Aorta (tissue), 5 donors: ENCODE data around the gene TSGA10IP. TPM values are rescaled to one million over a fixed set of nuclear protein-coding genes. Genes with fewer than 3 reads are reported as not detected.
A peak's percentile ranks its signal among the peaks of the same experiment; 100 is the strongest.

Source experiments
- ATAC-seq: fragments of 200-7000 bp; cut with Tn5 transposase; one replicate; pipeline ENCODE4 v1.9.1; 2022; ENCODE audit warnings: moderate library complexity; ENCODE audit not compliant: low FRiP score
- DNase-seq, 2 donors: peaks; one replicate each; pipeline ENCODE4 v3.0.0-alpha.2; 2020
- H3K27ac ChIP-seq, 2 donors: one replicate each; pipeline ENCODE4 v1.5.1; 2013; ENCODE audit warnings: low read length in 2 of 2, mild to moderate bottlenecking in 2 of 2, moderate library complexity in 2 of 2, control low read depth in 1 of 2, inconsistent platforms in 1 of 2, low read depth in 1 of 2
- H3K27me3 ChIP-seq, 2 donors: one replicate each; pipeline ENCODE4 v1.6.1; 2013; ENCODE audit warnings: control low read depth in 1 of 2, low read length in 1 of 2, mild to moderate bottlenecking in 1 of 2, moderate library complexity in 1 of 2; ENCODE audit not compliant: insufficient read depth in 2 of 2, control insufficient read depth in 1 of 2
- H3K36me3 ChIP-seq, 2 donors: one replicate each; pipeline ENCODE4 v1.6.1; 2013; ENCODE audit warnings: control low read depth in 1 of 2, low read length in 1 of 2, mild to moderate bottlenecking in 1 of 2; ENCODE audit not compliant: insufficient read depth in 2 of 2, control insufficient read depth in 1 of 2
- H3K4me1 ChIP-seq, 2 donors: one replicate each; pipeline ENCODE4 v1.6.1; 2013; ENCODE audit warnings: low read length in 2 of 2, control low read depth in 1 of 2, mild to moderate bottlenecking in 1 of 2, moderate library complexity in 1 of 2; ENCODE audit not compliant: insufficient read depth in 2 of 2, control insufficient read depth in 1 of 2
- H3K4me3 ChIP-seq, 2 donors: one replicate each; pipeline ENCODE4 v1.5.1; 2013; ENCODE audit warnings: low read length in 2 of 2, control low read depth in 1 of 2, mild to moderate bottlenecking in 1 of 2
- H3K9me3 ChIP-seq: one replicate; pipeline ENCODE4 v1.6.1; 2013; ENCODE audit warnings: mild to moderate bottlenecking, low read length; ENCODE audit not compliant: control insufficient read depth
- WGBS, 2 donors: extraction: QIAGEN DNeasy Blood & Tissue Kit; methylation state at CpG; one replicate each; pipeline ENCODE4 v1.1.7; 2013; 5-methylcytosine and 5-hydroxymethylcytosine counted together
- intact Hi-C, 2 donors: fragments of 100-400 bp; cut with DNase I; formaldehyde crosslinking; loops; one replicate each; pipeline versions ENCODE4 v1.14.2 to v1.15.0; 2022
- polyA plus RNA-seq, 2 donors: library from polyadenylated mRNA; stranded (reverse); fragments of 200-250 nt; gene quantifications; one replicate each; pipeline ENCODE4 v1.2.3, GENCODE V29; 2013
- total RNA-seq, 2 donors: library from RNA; stranded (reverse); fragmentation: NEBNext Ultra II Directional; extraction: Animal tissue kit (Norgen Biotek cat#: 25700); gene quantifications; one replicate each; pipeline ENCODE4 v1.2.1, GENCODE V29; 2021
- donor health status: healthy with polysubstance abuse.
- donor health status: Bipolar disorder and iron deficiency.
- donor health status: DM: no; HTN: no; CAD: no.
- donor health status: DM: no; HTN: no; CAD: no.
- donor health status: DM: yes; HTN: yes; CAD: no.

The TSGA10IP gene
- total and polyA plus RNA-seq, 4 donors = not detected

GRCh38 chr11:65921033-65921555 is 24.2 kb upstream of the TSGA10IP start:
- ATAC-seq (no peak), DNase-seq (no peak)
- intact Hi-C loops = loop anchor here in 1 of 2 donors (5.0 kb wide), 2 partner anchors 34 to 41 kb away; partner anchors contain the start of genes FIBP and SART1
- H3K4me1 ChIP-seq = no peaks in the 10 kb centered on the region
- no peaks in the 10 kb centered on the region for H3K9me3 ChIP-seq
- no peaks in the 10 kb centered on the region for H3K27me3 ChIP-seq
- WGBS, 2 donors = 63 to 71% methylated on average over 12 of the region's 12 CpGs
- H3K36me3 ChIP-seq = no peaks in the 10 kb centered on the region
- no peak overlapping the region for H3K27ac ChIP-seq
- H3K4me3 ChIP-seq = no peak overlapping the region

GRCh38 chr11:65921876-65922275 is 23.4 kb upstream of the TSGA10IP start:
- H3K27me3 ChIP-seq = no peaks in the 10 kb centered on the region
- DNase-seq (no peak), ATAC-seq (no peak)
- 88 to 90% methylated on average over 10 of the region's 10 CpGs for WGBS, 2 donors
- H3K4me3 ChIP-seq = no peak overlapping the region
- intact Hi-C loops = loop anchor here in 1 of 2 donors (5.0 kb wide), 2 partner anchors 35 to 40 kb away; partner anchors contain the start of genes FIBP and SART1
- no peak overlapping the region for H3K27ac ChIP-seq
- no peaks in the 10 kb centered on the region for H3K9me3 ChIP-seq
- no peaks in the 10 kb centered on the region for H3K4me1 ChIP-seq
- no peaks in the 10 kb centered on the region for H3K36me3 ChIP-seq

- no peaks in the 10 kb centered on the region for H3K36me3 ChIP-seq
- H3K27ac ChIP-seq = no peak overlapping the region
- ATAC-seq (no peak), DNase-seq (no peak)
- H3K4me3 ChIP-seq = no peak overlapping the region
- H3K27me3 ChIP-seq = no peaks in the 10 kb centered on the region
- no peaks in the 10 kb centered on the region for H3K4me1 ChIP-seq
- intact Hi-C loops = loop anchor here in 1 of 2 donors (5.0 kb wide), 2 partner anchors 35 to 40 kb away; partner anchors contain the start of genes FIBP and SART1
- 87% methylated on average over 3 of the region's 3 CpGs for WGBS, 2 donors
- H3K9me3 ChIP-seq = no peaks in the 10 kb centered on the region
Measured at GRCh38 chr11:65922565-65922964, 22.7 kb upstream of the TSGA10IP start.

- H3K27ac ChIP-seq = no peak overlapping the region
- WGBS, 2 donors = 6 to 7% methylated on average over 2 of the region's 2 CpGs
- intact Hi-C loops = no loop called here
- no peaks in the 10 kb centered on the region for H3K4me1 ChIP-seq
- no peaks in the 10 kb centered on the region for H3K27me3 ChIP-seq
- no peaks in the 10 kb centered on the region for H3K36me3 ChIP-seq
- H3K9me3 ChIP-seq = no peaks in the 10 kb centered on the region
- no peak overlapping the region for H3K4me3 ChIP-seq
- DNase-seq (no peak), ATAC-seq (no peak)
Measured at GRCh38 chr11:65925397-65925796, 19.9 kb upstream of the TSGA10IP start.

- ATAC-seq (no peak), DNase-seq (peak in 1 of 2 donors; percentile 64)
- Histone ChIP-seq H3K27ac (no peak overlapping the region), H3K4me3 (no peak overlapping the region), H3K4me1 (no peaks in the 10 kb centered on the region), H3K36me3 (no peaks in the 10 kb centered on the region), H3K27me3 (no peaks in the 10 kb centered on the region), H3K9me3 (no peaks in the 10 kb centered on the region)
- intact Hi-C loops = no loop called here
- 55 to 60% methylated on average over 9 of the region's 9 CpGs for WGBS, 2 donors
Measured at GRCh38 chr11:65927904-65928397, 17.3 kb upstream of the TSGA10IP start.

- Histone ChIP-seq H3K4me1 (no peaks in the 10 kb centered on the region), H3K27ac (no peak overlapping the region), H3K27me3 (no peaks in the 10 kb centered on the region), H3K4me3 (no peak overlapping the region), H3K9me3 (no peaks in the 10 kb centered on the region), H3K36me3 (no peaks in the 10 kb centered on the region)
- 76% methylated on average over 6 of the region's 6 CpGs for WGBS, 2 donors
- ATAC-seq (no peak), DNase-seq (no peak)
- intact Hi-C loops = no loop called here
Measured at GRCh38 chr11:65928667-65929066, 16.6 kb upstream of the TSGA10IP start.

- Histone ChIP-seq H3K36me3 (no peaks in the 10 kb centered on the region), H3K9me3 (no peaks in the 10 kb centered on the region), H3K4me1 (no peaks in the 10 kb centered on the region), H3K27ac (no peak overlapping the region), H3K27me3 (no peaks in the 10 kb centered on the region), H3K4me3 (no peak overlapping the region)
- intact Hi-C loops = no loop called here
- ATAC-seq = no peak
- DNase-seq = no peak
- WGBS, 2 donors = 37 to 39% methylated on average over 13 of the region's 13 CpGs
Measured at GRCh38 chr11:65931773-65932557, 13.3 kb upstream of the TSGA10IP start.

- Histone ChIP-seq H3K4me1 (no peaks in the 10 kb centered on the region), H3K36me3 (no peaks in the 10 kb centered on the region), H3K9me3 (no peaks in the 10 kb centered on the region), H3K27me3 (no peaks in the 10 kb centered on the region), H3K27ac (no peak overlapping the region), H3K4me3 (no peak overlapping the region)
- DNase-seq (no peak), ATAC-seq (no peak)
- 28 to 29% methylated on average over 9 of the region's 9 CpGs for WGBS, 2 donors
- intact Hi-C loops = no loop called here
Measured at GRCh38 chr11:65932558-65932919, 12.7 kb upstream of the TSGA10IP start.

GRCh38 chr11:65934014-65934413 is 11.3 kb upstream of the TSGA10IP start:
- H3K4me3 ChIP-seq = no peak overlapping the region
- DNase-seq = no peak
- WGBS, 2 donors = 37% methylated on average over 3 to 4 of the region's 4 CpGs
- no peak for ATAC-seq
- no peak overlapping the region for H3K27ac ChIP-seq
- no peaks in the 10 kb centered on the region for H3K36me3 ChIP-seq
- no peaks in the 10 kb centered on the region for H3K4me1 ChIP-seq
- intact Hi-C loops = no loop called here
- no peaks in the 10 kb centered on the region for H3K27me3 ChIP-seq
- no peaks in the 10 kb centered on the region for H3K9me3 ChIP-seq
